ENCODE measurements around the gene NPPA. TPM values are rescaled to one million over a fixed set of nuclear protein-coding genes. Genes with fewer than 3 reads are reported as not detected.

The NPPA gene
- total RNA-seq, 3 donors from 2014 or later (not counting 1 experiment from before 2014, with no cell fraction given) = not detected

DNA sequence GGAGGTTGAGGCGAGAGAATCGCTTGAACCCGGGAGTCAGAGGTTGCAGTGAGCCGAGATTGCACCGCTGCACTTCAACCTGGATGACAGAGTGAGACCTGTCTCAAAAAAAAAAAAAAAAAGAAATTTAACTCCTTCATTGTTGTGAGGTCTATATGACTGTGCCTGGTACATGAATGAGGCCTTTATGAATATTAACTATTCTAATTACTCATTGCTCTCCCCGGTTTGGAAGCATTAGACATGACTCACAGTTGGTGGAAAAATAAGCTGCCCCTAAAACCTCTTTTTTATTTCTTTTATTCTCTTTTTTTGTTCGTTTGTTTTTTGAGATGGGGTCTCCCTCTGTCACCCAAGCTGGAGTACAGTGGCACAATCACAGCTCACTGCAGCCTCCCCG is 7.8 kb upstream of the NPPA start:
- DNase-seq (no peak), ATAC-seq (no peak)
- no peak overlapping the region for H3K27ac ChIP-seq (ENCODE audit: low read length)
- no peaks in the 10 kb centered on the region for H3K4me1 ChIP-seq (ENCODE audit: control insufficient read depth, insufficient read depth, low read length)
- H3K4me3 ChIP-seq (ENCODE audit: low read length) = no peak overlapping the region
- no peaks in the 10 kb centered on the region for H3K36me3 ChIP-seq (ENCODE audit: control insufficient read depth, insufficient read depth, low read length)
- no peak overlapping the region for H3K27ac Mint-ChIP-seq
- intact Hi-C loops (cut with micrococcal nuclease) = no loop called here
- H3K27me3 ChIP-seq (ENCODE audit: control insufficient read depth, insufficient read depth, low read length) = peaks cover 26% of the 10 kb centered on the region
- H3K27me3 Mint-ChIP-seq (ENCODE audit: low read depth in 2 of 2) = peaks cover 15 to 26% of the 10 kb centered on the region in 2 donors
- no peaks in the 10 kb centered on the region for H3K9me3 ChIP-seq (ENCODE audit: control insufficient read depth, insufficient read depth, low read length)
- TF ChIP-seq, protein P1, sequence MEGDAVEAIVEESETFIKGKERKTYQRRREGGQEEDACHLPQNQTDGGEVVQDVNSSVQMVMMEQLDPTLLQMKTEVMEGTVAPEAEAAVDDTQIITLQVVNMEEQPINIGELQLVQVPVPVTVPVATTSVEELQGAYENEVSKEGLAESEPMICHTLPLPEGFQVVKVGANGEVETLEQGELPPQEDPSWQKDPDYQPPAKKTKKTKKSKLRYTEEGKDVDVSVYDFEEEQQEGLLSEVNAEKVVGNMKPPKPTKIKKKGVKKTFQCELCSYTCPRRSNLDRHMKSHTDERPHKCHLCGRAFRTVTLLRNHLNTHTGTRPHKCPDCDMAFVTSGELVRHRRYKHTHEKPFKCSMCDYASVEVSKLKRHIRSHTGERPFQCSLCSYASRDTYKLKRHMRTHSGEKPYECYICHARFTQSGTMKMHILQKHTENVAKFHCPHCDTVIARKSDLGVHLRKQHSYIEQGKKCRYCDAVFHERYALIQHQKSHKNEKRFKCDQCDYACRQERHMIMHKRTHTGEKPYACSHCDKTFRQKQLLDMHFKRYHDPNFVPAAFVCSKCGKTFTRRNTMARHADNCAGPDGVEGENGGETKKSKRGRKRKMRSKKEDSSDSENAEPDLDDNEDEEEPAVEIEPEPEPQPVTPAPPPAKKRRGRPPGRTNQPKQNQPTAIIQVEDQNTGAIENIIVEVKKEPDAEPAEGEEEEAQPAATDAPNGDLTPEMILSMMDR (IDR thresholded peaks at IDR 0.05) = no peak
- no peak overlapping the region for H3K4me3 Mint-ChIP-seq
- H3K9me3 Mint-ChIP-seq = no peaks in the 10 kb centered on the region
- WGBS (ENCODE audit: insufficient coverage) = 92% methylated on average over 5 of the region's 8 CpGs
- H3K4me1 Mint-ChIP-seq = no peaks in the 10 kb centered on the region
- H3K36me3 Mint-ChIP-seq = no peaks in the 10 kb centered on the region

DNA sequence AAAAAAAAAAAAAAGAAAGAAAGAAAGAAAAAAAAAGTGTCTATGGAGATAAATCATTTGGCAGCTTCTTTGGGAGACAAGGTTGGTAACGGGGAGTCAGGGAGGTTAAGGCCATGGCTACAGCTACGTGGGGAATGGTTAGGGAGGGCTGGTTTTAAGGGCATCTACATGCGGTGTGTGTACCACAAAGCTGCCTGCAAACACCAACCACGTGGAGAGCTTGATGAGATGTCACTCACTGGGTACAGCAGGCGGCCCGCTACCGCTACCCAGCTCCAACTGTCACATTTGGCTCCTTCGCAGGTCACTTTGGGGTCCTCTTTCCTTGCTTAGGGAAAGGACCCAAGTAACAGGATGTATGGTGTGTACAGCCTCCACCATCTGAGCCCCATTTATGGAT is 6.9 kb upstream of the NPPA start:
- Mint-ChIP-seq H3K4me1 (no peaks in the 10 kb centered on the region), H3K9me3 (no peaks in the 10 kb centered on the region), H3K4me3 (no peak overlapping the region), H3K27me3 (ENCODE audit: low read depth in 2 of 2) (peaks cover 7 to 17% of the 10 kb centered on the region in 2 donors), H3K36me3 (no peaks in the 10 kb centered on the region), H3K27ac (no peak overlapping the region)
- Histone ChIP-seq H3K36me3 (ENCODE audit: control insufficient read depth, insufficient read depth, low read length) (no peaks in the 10 kb centered on the region), H3K27me3 (ENCODE audit: control insufficient read depth, insufficient read depth, low read length) (peaks cover 18% of the 10 kb centered on the region), H3K9me3 (ENCODE audit: control insufficient read depth, insufficient read depth, low read length) (no peaks in the 10 kb centered on the region), H3K27ac (ENCODE audit: low read length) (no peak overlapping the region), H3K4me1 (ENCODE audit: control insufficient read depth, insufficient read depth, low read length) (no peaks in the 10 kb centered on the region), H3K4me3 (ENCODE audit: low read length) (no peak overlapping the region)
- DNase-seq (no peak), ATAC-seq (no peak)
- intact Hi-C loops (cut with micrococcal nuclease) = no loop called here
- 44% methylated on average over 8 of the region's 8 CpGs for WGBS (ENCODE audit: insufficient coverage)
- TF ChIP-seq, protein P1 (IDR thresholded peaks at IDR 0.05) = no peak

DNA sequence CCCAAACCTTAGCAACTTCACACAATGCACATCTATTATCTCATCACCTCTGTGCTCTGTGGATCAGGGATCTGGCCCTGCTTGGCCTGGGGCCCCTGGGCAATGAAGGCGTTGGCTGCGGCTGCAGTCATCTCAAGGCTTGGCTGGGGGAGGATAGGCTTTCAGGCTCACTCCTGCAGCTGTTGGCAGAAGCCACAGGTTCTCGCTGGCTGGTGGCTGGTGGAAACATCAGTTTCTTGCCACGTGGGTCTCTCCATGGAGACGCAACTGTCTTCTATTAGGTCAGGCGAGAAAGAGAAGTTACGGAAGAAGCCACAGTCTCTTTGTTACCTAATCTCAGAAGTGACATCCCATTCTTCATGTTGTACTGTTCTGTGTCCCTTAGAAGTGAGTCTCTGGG is 3.6 kb upstream of the NPPA start:
- Mint-ChIP-seq H3K27me3 (ENCODE audit: low read depth in 2 of 2) (peaks cover 3 to 5% of the 10 kb centered on the region in 2 donors), H3K27ac (no peak overlapping the region), H3K36me3 (no peaks in the 10 kb centered on the region), H3K9me3 (no peaks in the 10 kb centered on the region), H3K4me3 (no peak overlapping the region), H3K4me1 (no peaks in the 10 kb centered on the region)
- H3K27me3 ChIP-seq (ENCODE audit: control insufficient read depth, insufficient read depth, low read length) = peaks cover 2% of the 10 kb centered on the region
- TF ChIP-seq, protein P1 (IDR thresholded peaks at IDR 0.05) = no peak
- ATAC-seq (no peak), DNase-seq (no peak)
- H3K27ac ChIP-seq (ENCODE audit: low read length) = no peak overlapping the region
- no peaks in the 10 kb centered on the region for H3K4me1 ChIP-seq (ENCODE audit: control insufficient read depth, insufficient read depth, low read length)
- H3K36me3 ChIP-seq (ENCODE audit: control insufficient read depth, insufficient read depth, low read length) = no peaks in the 10 kb centered on the region
- 75% methylated on average over 7 of the region's 7 CpGs for WGBS (ENCODE audit: insufficient coverage)
- H3K4me3 ChIP-seq (ENCODE audit: low read length) = no peak overlapping the region
- H3K9me3 ChIP-seq (ENCODE audit: control insufficient read depth, insufficient read depth, low read length) = no peaks in the 10 kb centered on the region
- intact Hi-C loops (cut with micrococcal nuclease) = no loop called here

DNA sequence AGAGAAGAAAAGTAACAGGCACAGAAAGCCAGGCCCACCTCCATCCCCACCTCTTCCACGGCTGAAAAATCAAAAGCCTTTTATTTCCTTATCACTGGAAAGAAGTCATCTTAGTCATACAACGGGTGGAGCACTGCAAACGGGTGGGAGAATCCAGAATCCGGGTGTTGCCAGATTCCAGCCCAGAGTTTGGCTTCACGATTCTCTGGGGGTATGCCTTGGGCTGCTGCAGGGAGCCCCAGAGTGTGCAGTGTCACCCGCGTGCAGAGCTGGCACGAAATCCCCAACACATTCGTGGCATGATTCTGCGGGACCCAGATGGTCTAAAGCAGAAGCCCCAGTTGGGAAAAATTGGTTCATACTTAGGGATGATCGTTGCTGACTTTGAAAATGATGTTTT is 2.6 kb upstream of the NPPA start:
- Mint-ChIP-seq H3K9me3 (no peaks in the 10 kb centered on the region), H3K36me3 (no peaks in the 10 kb centered on the region), H3K27ac (no peak overlapping the region), H3K4me1 (no peaks in the 10 kb centered on the region), H3K4me3 (no peak overlapping the region), H3K27me3 (ENCODE audit: low read depth in 2 of 2) (peaks cover 3 to 5% of the 10 kb centered on the region in 2 donors)
- Histone ChIP-seq H3K27ac (ENCODE audit: low read length) (no peak overlapping the region), H3K36me3 (ENCODE audit: control insufficient read depth, insufficient read depth, low read length) (no peaks in the 10 kb centered on the region), H3K4me3 (ENCODE audit: low read length) (no peak overlapping the region), H3K27me3 (ENCODE audit: control insufficient read depth, insufficient read depth, low read length) (peaks cover 2% of the 10 kb centered on the region), H3K4me1 (ENCODE audit: control insufficient read depth, insufficient read depth, low read length) (no peaks in the 10 kb centered on the region), H3K9me3 (ENCODE audit: control insufficient read depth, insufficient read depth, low read length) (no peaks in the 10 kb centered on the region)
- 91% methylated on average over 11 of the region's 11 CpGs for WGBS (ENCODE audit: insufficient coverage)
- no peak for ATAC-seq
- no peak for DNase-seq
- TF ChIP-seq, protein P1 (IDR thresholded peaks at IDR 0.05) = no peak
- intact Hi-C loops (cut with micrococcal nuclease) = no loop called here

Data from natural killer cell (primary cell).